Thyroid gland (tissue), 4 donors: ENCODE data around the gene NPIPB9.
"Not testable (repeated sequence)": the region's sequence is repeated elsewhere in the genome, so short reads cannot be mapped to it uniquely, and the experiment has no call there.

Experiments
- CTCF ChIP-seq, 6 experiments: fragments of 200-600 bp in 3 of 6; fragments of 450-650 bp in 3 of 6; sonication (generic) in 3 of 6; IDR thresholded peaks; one replicate each; pipeline ENCODE4 v1.5.1; 2016 to 2019; ENCODE audit warnings: antibody characterized with exemption in 6 of 6, mild to moderate bottlenecking in 2 of 6, inconsistent platforms in 1 of 6, moderate library complexity in 1 of 6
- POLR2A ChIP-seq, 2 donors: fragments of 450-650 bp; IDR thresholded peaks; one replicate each; pipeline ENCODE4 v1.6.1; 2017; ENCODE audit warnings: antibody characterized with exemption in 2 of 2, mild to moderate bottlenecking in 2 of 2, moderate library complexity in 1 of 2

- TF ChIP-seq CTCF, POLR2A (IDR thresholded peaks at IDR 0.05): not testable (repeated sequence)
These were observed 69.0 kb downstream of the NPIPB9 start for GRCh38 chr16:28820546-28820945.
